ENCODE results near the gene EDAR.
A peak's percentile ranks its signal among the peaks of the same experiment; 100 is the strongest.

The EDAR gene

GRCh38 chr2:108853421-108853820, 135.6 kb downstream of the EDAR start:
- peak; percentile 85 for DNase-seq (ENCODE audit: low read depth)

- DNase-seq (ENCODE audit: low read depth), result no peak
These were observed 136.6 kb downstream of the EDAR start for GRCh38 chr2:108852375-108852774.

- no peak for DNase-seq (ENCODE audit: low read depth)
These were observed 142.0 kb downstream of the EDAR start for GRCh38 chr2:108847000-108847399.

- no peak for DNase-seq (ENCODE audit: low read depth)
These were observed 143.1 kb downstream of the EDAR start for GRCh38 chr2:108845923-108846322.

All from iris pigment epithelial cell (primary cell).